HEK293 (cell line): ENCODE results near the gene FGD4.

Source experiments
- CTCF ChIA-PET: fragments of 350-600 bp; formaldehyde crosslinking; extraction: SDS; loops from one replicate; lab custom pipeline; 2021; ENCODE audit warnings: antibody characterized with exemption; lab: Yijun Ruan, JAX
- POLR2A ChIA-PET: fragments of 300-600 bp; formaldehyde crosslinking; extraction: SDS; loops from one replicate; lab custom pipeline; 2020; ENCODE audit warnings: antibody characterized with exemption, inconsistent platforms; lab: Yijun Ruan, JAX
- H3K27ac ChIP-seq: fragments of 200-500 bp; sonication (Bioruptor generic); 2 replicates; pipeline ENCODE4 v1.5.1; 2014; ENCODE audit warnings: low read depth, low read length, control low read depth, inconsistent platforms; ENCODE audit errors: extremely low read depth
- H3K36me3 ChIP-seq, 2 experiments: fragments of 200-500 bp in 1 of 2; sonication (Bioruptor generic) in 1 of 2; 1 replicate in 1 of 2; 2 replicates in 1 of 2; pipeline ENCODE4 v1.5.1; 2014 to 2017; ENCODE audit warnings: inconsistent platforms in 2 of 2, low read length in 2 of 2; ENCODE audit not compliant: control insufficient read depth in 2 of 2, insufficient read depth in 1 of 2
- H3K4me1 ChIP-seq: fragments of 200-500 bp; sonication (Bioruptor generic); 2 replicates; pipeline ENCODE4 v1.5.1; 2014; ENCODE audit warnings: mild to moderate bottlenecking, low read length, inconsistent platforms; ENCODE audit not compliant: control insufficient read depth, insufficient read depth
- H3K4me3 ChIP-seq: 2 replicates; pipeline ENCODE4 v1.5.1; 2011; ENCODE audit warnings: low read depth, mild to moderate bottlenecking, control low read depth, low read length, moderate library complexity
- H3K9me3 ChIP-seq: fragments of 200-500 bp; sonication (Bioruptor generic); 2 replicates; pipeline ENCODE4 v1.5.1; 2014; ENCODE audit warnings: low read depth, low read length, inconsistent platforms; ENCODE audit not compliant: control insufficient read depth, insufficient read depth
- GFI1B ChIP-seq: fragments of 450-650 bp; formaldehyde crosslinking; IDR thresholded peaks from 2 replicates; pipeline ENCODE4 v1.5.1; 2016; ENCODE audit warnings: missing biosample characterization, missing genetic modification characterization
- GLIS2 ChIP-seq: fragments of 450-650 bp; formaldehyde crosslinking; IDR thresholded peaks from 2 replicates; pipeline ENCODE4 v1.5.1; 2016; ENCODE audit warnings: missing biosample characterization, missing genetic modification characterization
- IKZF3 ChIP-seq: fragments of 450-650 bp; IDR thresholded peaks from 2 replicates; pipeline ENCODE4 v1.5.0; 2018; ENCODE audit warnings: missing biosample characterization, mild to moderate bottlenecking, missing genetic modification characterization, moderate library complexity
- OSR2 ChIP-seq: fragments of 450-650 bp; formaldehyde crosslinking; IDR thresholded peaks from 2 replicates; pipeline ENCODE4 v1.5.1; 2016; ENCODE audit warnings: missing biosample characterization, missing genetic modification characterization
- SCRT1 ChIP-seq: fragments of 450-650 bp; formaldehyde crosslinking; IDR thresholded peaks from 2 replicates; pipeline ENCODE4 v1.5.1; 2016; ENCODE audit warnings: missing biosample characterization, missing genetic modification characterization, borderline replicate concordance
- TRIM28 ChIP-seq: IDR thresholded peaks from 2 replicates; pipeline ENCODE4 v1.6.1; 2011; ENCODE audit warnings: low read length, control low read depth, borderline replicate concordance
- ZNF10 ChIP-seq: fragments of 450-650 bp; formaldehyde crosslinking; IDR thresholded peaks from 2 replicates; pipeline ENCODE4 v1.5.1; 2017; ENCODE audit warnings: missing biosample characterization, missing genetic modification characterization
- ZNF114 ChIP-seq: fragments of 450-650 bp; formaldehyde crosslinking; IDR thresholded peaks from 2 replicates; pipeline ENCODE4 v1.5.0; 2017; ENCODE audit warnings: missing biosample characterization, missing genetic modification characterization
- ZNF132 ChIP-seq: fragments of 450-650 bp; formaldehyde crosslinking; IDR thresholded peaks from 2 replicates; pipeline ENCODE4 v1.5.1; 2017; ENCODE audit warnings: missing biosample characterization, missing genetic modification characterization, borderline replicate concordance
- ZNF184 ChIP-seq: fragments of 450-650 bp; IDR thresholded peaks from 2 replicates; pipeline ENCODE4 v1.5.1; 2018; ENCODE audit warnings: missing biosample characterization, mild to moderate bottlenecking, missing genetic modification characterization
- ZNF2 ChIP-seq: fragments of 450-650 bp; formaldehyde crosslinking; IDR thresholded peaks from 2 replicates; pipeline ENCODE4 v1.5.1; 2016; ENCODE audit warnings: missing biosample characterization, missing genetic modification characterization
- ZNF354C ChIP-seq: fragments of 450-650 bp; formaldehyde crosslinking; IDR thresholded peaks from 2 replicates; pipeline ENCODE4 v1.5.1; 2016; ENCODE audit warnings: missing biosample characterization, missing genetic modification characterization, low read depth, borderline replicate concordance
- ZNF366 ChIP-seq: fragments of 450-650 bp; formaldehyde crosslinking; conservative IDR thresholded peaks from 2 replicates; pipeline ENCODE4 v1.5.1; 2016; ENCODE audit warnings: missing biosample characterization, missing genetic modification characterization
- ZNF473 ChIP-seq: fragments of 450-650 bp; formaldehyde crosslinking; IDR thresholded peaks from 2 replicates; pipeline ENCODE4 v1.5.1; 2017; ENCODE audit warnings: missing biosample characterization, missing genetic modification characterization
- ZNF555 ChIP-seq: fragments of 450-650 bp; formaldehyde crosslinking; conservative IDR thresholded peaks from 2 replicates; pipeline ENCODE4 v1.5.1; 2017; ENCODE audit warnings: missing biosample characterization, mild to moderate bottlenecking, missing genetic modification characterization, inconsistent platforms
- ZNF585B ChIP-seq: fragments of 450-650 bp; formaldehyde crosslinking; IDR thresholded peaks from 2 replicates; pipeline ENCODE4 v1.5.1; 2016; ENCODE audit warnings: missing biosample characterization, missing genetic modification characterization
- ZNF610 ChIP-seq: fragments of 450-650 bp; formaldehyde crosslinking; IDR thresholded peaks from 2 replicates; pipeline ENCODE4 v1.5.1; 2016; ENCODE audit warnings: missing biosample characterization, missing genetic modification characterization, borderline replicate concordance
- ZNF660 ChIP-seq: fragments of 450-650 bp; IDR thresholded peaks from 2 replicates; pipeline ENCODE4 v1.5.1; 2018; ENCODE audit warnings: missing biosample characterization, mild to moderate bottlenecking, missing genetic modification characterization
- ZNF701 ChIP-seq: fragments of 450-650 bp; formaldehyde crosslinking; IDR thresholded peaks from 2 replicates; pipeline ENCODE4 v1.5.1; 2016; ENCODE audit warnings: missing biosample characterization, missing genetic modification characterization
- ZNF707 ChIP-seq: fragments of 450-650 bp; formaldehyde crosslinking; IDR thresholded peaks from 2 replicates; pipeline ENCODE4 v1.5.1; 2016; ENCODE audit warnings: missing biosample characterization, missing genetic modification characterization
- ZNF792 ChIP-seq: fragments of 450-650 bp; formaldehyde crosslinking; IDR thresholded peaks from 2 replicates; pipeline ENCODE4 v1.5.1; 2016; ENCODE audit warnings: missing biosample characterization, missing genetic modification characterization
- ZNF830 ChIP-seq: fragments of 450-650 bp; IDR thresholded peaks from 2 replicates; pipeline ENCODE4 v1.5.0; 2018; ENCODE audit warnings: missing biosample characterization, missing genetic modification characterization, low read depth, mild to moderate bottlenecking, moderate library complexity
- ZNF837 ChIP-seq: fragments of 450-650 bp; formaldehyde crosslinking; IDR thresholded peaks from 2 replicates; pipeline ENCODE4 v1.5.1; 2016; ENCODE audit warnings: missing biosample characterization, missing genetic modification characterization
- ZSCAN23 ChIP-seq: fragments of 450-650 bp; formaldehyde crosslinking; IDR thresholded peaks from 2 replicates; pipeline ENCODE4 v1.5.1; 2016; ENCODE audit warnings: missing biosample characterization, missing genetic modification characterization
- TF ChIP-seq, protein P1 (sequence below): fragments of 450-650 bp; IDR thresholded peaks from 2 replicates; pipeline ENCODE4 v1.5.1; 2018; ENCODE audit warnings: missing biosample characterization, mild to moderate bottlenecking, missing genetic modification characterization
- TF ChIP-seq, protein P2 (sequence below): fragments of 450-650 bp; formaldehyde crosslinking; IDR thresholded peaks from 2 replicates; pipeline ENCODE4 v1.5.1; 2016; ENCODE audit warnings: missing biosample characterization, missing genetic modification characterization
- TF ChIP-seq, protein P3 (sequence below): fragments of 450-650 bp; formaldehyde crosslinking; IDR thresholded peaks from 2 replicates; pipeline ENCODE4 v1.5.1; 2016; ENCODE audit warnings: missing biosample characterization, missing genetic modification characterization
- TF ChIP-seq, protein P4 (sequence below): fragments of 450-650 bp; formaldehyde crosslinking; IDR thresholded peaks from 2 replicates; pipeline ENCODE4 v1.5.1; 2016; ENCODE audit warnings: missing biosample characterization, missing genetic modification characterization, low read depth
- TF ChIP-seq, protein P5 (sequence below): fragments of 450-650 bp; formaldehyde crosslinking; IDR thresholded peaks from 2 replicates; pipeline ENCODE4 v1.5.1; 2016; ENCODE audit warnings: missing biosample characterization, missing genetic modification characterization

FGD4 gene

DNA sequence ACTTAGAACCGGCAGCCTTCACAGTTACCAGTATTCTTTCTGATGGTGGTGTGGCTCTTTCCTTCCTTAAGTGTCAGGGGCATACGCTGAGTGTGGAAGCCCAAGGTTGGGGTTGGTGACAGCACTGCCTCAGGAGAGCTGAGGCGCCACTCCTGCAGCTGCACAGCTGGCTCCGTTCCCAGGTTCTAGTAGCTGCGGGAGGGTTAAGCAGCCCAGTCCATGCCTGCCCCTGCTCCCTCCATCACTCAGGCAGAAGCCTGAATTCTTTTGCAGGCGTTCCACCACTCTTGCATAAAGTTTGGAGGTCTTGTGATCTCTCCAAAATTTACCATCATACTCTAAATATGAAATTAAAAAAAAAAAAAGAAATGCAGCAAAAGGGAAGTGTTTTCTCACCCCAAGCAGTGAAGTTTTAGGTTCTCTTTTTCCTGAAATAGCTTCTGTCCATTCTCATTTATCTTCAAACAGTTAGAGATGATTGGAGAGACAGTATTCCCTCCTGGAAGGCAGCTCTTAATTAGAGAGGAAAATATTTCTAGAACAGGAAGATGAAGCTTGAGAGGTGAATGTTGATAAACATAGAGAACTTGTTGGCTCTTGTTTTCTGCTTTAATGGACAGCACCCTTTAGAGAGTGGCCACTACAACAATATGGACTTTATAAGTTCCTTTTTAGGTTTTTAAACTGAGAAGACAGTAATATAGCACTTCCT, 136.1 kb downstream of the FGD4 start:
- Histone ChIP-seq H3K4me3 (no peak overlapping the region), H3K36me3 (no peaks in the 10 kb centered on the region), H3K9me3 (no peaks in the 10 kb centered on the region), H3K27ac (peak overlapping the region; percentile 36; the same call in 1 of the 2 replicates), H3K4me1 (peaks cover 25% of the 10 kb centered on the region)
- ChIA-PET POLR2A (interaction anchor here (1.0 kb wide), 1 partner anchor 13 kb away, joined by 3 read pairs; no protein-coding TSS in a partner anchor), CTCF (interaction anchor here (0.7 to 1.5 kb wide), 2 partner anchors 81 to 136 kb away, joined by 3 to 4 read pairs; no protein-coding TSS in a partner anchor)
- TF ChIP-seq ZNF585B (tag by site-specific recombination) (no peak), ZNF114 (tag by site-specific recombination) (no peak), ZNF366 (tag by site-specific recombination) (peak; percentile 73), OSR2 (tag by site-specific recombination) (peak; percentile 83), TRIM28 (peak; percentile 32; the same call in 1 of the 2 replicates), ZNF10 (tag by site-specific recombination) (no peak), ZNF2 (no peak), ZNF837 (tag by site-specific recombination) (no peak), GFI1B (tag by site-specific recombination) (no peak), ZNF707 (tag by site-specific recombination) (no peak), GLIS2 (no peak), ZNF792 (tag by site-specific recombination) (no peak), ZNF610 (tag by site-specific recombination) (no peak), ZNF555 (tag by site-specific recombination) (no peak), ZNF701 (tag by site-specific recombination) (no peak), IKZF3 (tag by site-specific recombination) (peak; percentile 74), ZSCAN23 (tag by site-specific recombination) (no peak), SCRT1 (tag by site-specific recombination) (no peak), ZNF660 (tag by site-specific recombination) (peak; percentile 89), ZNF354C (no peak), ZNF184 (tag by site-specific recombination) (no peak), ZNF473 (tag by site-specific recombination) (no peak), ZNF132 (no peak), ZNF830 (no peak)
- TF ChIP-seq, protein P1, sequence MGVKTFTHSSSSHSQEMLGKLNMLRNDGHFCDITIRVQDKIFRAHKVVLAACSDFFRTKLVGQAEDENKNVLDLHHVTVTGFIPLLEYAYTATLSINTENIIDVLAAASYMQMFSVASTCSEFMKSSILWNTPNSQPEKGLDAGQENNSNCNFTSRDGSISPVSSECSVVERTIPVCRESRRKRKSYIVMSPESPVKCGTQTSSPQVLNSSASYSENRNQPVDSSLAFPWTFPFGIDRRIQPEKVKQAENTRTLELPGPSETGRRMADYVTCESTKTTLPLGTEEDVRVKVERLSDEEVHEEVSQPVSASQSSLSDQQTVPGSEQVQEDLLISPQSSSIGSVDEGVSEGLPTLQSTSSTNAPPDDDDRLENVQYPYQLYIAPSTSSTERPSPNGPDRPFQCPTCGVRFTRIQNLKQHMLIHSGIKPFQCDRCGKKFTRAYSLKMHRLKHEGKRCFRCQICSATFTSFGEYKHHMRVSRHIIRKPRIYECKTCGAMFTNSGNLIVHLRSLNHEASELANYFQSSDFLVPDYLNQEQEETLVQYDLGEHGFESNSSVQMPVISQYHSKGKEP (tag by site-specific recombination): peak; percentile 95
- TF ChIP-seq, protein P2, sequence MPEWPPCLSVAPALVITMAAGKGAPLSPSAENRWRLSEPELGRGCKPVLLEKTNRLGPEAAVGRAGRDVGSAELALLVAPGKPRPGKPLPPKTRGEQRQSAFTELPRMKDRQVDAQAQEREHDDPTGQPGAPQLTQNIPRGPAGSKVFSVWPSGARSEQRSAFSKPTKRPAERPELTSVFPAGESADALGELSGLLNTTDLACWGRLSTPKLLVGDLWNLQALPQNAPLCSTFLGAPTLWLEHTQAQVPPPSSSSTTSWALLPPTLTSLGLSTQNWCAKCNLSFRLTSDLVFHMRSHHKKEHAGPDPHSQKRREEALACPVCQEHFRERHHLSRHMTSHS (tag by site-specific recombination): no peak
- TF ChIP-seq, protein P3, sequence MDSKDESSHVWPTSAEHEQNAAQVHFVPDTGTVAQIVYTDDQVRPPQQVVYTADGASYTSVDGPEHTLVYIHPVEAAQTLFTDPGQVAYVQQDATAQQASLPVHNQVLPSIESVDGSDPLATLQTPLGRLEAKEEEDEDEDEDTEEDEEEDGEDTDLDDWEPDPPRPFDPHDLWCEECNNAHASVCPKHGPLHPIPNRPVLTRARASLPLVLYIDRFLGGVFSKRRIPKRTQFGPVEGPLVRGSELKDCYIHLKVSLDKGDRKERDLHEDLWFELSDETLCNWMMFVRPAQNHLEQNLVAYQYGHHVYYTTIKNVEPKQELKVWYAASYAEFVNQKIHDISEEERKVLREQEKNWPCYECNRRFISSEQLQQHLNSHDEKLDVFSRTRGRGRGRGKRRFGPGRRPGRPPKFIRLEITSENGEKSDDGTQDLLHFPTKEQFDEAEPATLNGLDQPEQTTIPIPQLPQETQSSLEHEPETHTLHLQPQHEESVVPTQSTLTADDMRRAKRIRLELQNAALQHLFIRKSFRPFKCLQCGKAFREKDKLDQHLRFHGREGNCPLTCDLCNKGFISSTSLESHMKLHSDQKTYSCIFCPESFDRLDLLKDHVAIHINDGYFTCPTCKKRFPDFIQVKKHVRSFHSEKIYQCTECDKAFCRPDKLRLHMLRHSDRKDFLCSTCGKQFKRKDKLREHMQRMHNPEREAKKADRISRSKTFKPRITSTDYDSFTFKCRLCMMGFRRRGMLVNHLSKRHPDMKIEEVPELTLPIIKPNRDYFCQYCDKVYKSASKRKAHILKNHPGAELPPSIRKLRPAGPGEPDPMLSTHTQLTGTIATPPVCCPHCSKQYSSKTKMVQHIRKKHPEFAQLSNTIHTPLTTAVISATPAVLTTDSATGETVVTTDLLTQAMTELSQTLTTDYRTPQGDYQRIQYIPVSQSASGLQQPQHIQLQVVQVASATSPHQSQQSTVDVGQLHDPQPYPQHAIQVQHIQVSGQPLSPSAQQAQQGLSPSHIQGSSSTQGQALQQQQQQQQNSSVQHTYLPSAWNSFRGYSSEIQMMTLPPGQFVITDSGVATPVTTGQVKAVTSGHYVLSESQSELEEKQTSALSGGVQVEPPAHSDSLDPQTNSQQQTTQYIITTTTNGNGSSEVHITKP (tag by site-specific recombination): peak; percentile 48; the same call in 1 of the 2 replicates
- TF ChIP-seq, protein P4, sequence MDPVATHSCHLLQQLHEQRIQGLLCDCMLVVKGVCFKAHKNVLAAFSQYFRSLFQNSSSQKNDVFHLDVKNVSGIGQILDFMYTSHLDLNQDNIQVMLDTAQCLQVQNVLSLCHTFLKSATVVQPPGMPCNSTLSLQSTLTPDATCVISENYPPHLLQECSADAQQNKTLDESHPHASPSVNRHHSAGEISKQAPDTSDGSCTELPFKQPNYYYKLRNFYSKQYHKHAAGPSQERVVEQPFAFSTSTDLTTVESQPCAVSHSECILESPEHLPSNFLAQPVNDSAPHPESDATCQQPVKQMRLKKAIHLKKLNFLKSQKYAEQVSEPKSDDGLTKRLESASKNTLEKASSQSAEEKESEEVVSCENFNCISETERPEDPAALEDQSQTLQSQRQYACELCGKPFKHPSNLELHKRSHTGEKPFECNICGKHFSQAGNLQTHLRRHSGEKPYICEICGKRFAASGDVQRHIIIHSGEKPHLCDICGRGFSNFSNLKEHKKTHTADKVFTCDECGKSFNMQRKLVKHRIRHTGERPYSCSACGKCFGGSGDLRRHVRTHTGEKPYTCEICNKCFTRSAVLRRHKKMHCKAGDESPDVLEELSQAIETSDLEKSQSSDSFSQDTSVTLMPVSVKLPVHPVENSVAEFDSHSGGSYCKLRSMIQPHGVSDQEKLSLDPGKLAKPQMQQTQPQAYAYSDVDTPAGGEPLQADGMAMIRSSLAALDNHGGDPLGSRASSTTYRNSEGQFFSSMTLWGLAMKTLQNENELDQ (tag by site-specific recombination): no peak
- TF ChIP-seq, protein P5, sequence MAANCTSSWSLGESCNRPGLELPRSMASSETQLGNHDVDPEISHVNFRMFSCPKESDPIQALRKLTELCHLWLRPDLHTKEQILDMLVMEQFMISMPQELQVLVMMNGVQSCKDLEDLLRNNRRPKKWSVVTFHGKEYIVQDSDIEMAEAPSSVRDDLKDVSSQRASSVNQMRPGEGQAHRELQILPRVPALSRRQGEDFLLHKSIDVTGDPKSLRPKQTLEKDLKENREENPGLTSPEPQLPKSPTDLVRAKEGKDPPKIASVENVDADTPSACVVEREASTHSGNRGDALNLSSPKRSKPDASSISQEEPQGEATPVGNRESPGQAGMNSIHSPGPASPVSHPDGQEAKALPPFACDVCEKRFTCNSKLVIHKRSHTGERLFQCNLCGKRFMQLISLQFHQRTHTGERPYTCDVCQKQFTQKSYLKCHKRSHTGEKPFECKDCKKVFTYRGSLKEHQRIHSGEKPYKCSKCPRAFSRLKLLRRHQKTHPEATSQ (tag by site-specific recombination): no peak
